ENCODE data around the gene GOLGA6L7.
"Not testable (repeated sequence)": the region's sequence is repeated elsewhere in the genome, so short reads cannot be mapped to it uniquely, and the experiment has no call there.

GOLGA6L7 gene, protein sequence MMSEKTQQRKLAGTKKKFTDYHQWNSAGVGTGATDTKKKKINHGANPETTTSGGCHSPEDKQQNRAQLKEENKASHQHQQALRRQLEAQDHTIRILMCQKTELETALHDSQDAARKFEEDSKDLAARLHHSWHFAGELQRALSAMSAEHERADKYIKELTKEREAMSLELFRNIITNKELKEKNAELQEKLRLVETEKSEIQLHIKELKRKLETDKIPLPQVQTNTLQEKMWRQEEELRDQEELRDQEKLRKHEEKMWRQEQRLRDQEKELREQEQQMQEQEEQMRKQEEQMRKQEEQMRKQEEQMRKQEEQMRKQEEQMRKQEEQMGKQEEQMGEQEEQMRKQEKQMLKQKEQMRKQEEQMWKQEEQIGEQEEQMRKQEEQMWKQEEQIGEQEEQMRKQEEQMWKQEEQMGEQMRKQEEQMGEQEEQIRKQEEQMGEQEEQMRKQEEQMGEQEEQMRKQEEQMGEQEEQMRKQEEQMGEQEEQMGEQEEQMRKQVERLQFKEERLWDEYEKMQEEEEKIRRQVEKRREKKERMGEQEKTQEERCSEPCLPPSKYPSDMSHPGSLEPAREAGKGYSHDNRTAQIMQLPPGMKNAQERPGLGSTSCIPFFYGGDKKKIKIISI

DNA sequence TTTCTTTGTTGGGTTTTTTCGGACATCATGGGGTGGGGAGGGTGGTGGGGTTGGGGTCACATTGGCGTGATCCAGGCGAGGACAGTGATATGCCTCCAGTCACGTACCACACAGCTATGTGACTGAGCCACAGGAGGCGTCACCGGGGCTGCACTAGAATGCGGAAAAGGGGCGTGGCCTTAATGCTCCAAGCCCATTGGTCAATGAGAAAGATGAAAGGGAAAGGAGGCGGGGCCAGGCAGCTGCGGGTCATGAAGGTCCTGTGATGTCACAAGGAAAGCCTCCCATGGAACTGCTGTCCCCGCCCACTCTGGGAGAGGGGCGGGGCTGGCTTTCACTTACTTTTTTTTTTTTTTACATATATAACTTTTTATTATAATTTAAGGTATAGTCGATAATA, at the start of gene GOLGA6L7:
Gene GOLGA6L7, minus strand, starts transcription at position 124 of the 400 bp plus-strand sequence. Its CDS starts 95 bp downstream, at position 29.
- not testable (repeated sequence) for DNase-seq

DNA sequence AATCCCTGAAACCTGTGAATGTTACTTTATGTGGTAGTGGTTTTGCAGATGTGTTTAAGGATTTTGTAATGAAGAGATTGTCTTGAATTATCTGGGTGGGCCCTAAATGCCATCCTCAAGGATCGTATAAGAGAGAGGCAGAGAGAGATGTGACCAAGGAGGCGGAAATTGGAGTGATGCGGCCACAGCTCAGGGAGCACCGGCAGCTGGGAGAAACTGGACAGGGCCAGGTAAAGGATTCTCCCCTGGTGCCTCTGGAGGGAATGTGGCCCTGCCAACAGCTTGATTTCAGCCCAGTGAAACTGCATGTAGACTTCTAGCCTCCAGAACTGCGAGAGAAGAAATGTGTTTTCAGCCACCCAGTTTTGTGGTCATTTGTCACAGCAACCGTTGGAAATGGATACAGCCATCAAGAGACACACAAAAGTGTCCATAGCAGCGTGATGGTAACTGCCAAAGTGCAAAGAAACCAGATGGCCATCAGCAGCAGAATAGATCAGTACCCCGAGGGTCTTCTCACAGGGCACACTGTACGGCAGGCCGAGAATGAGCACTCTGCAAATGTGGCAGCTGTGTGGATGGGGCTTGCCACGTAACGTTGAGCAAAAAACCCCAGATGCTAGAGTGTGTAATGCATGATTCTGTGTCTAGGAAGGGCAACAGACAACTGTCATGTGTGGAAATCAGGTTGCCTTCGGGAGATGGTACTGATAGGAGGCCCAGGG, 49.6 kb upstream of the GOLGA6L7 start:
- DNase-seq, result no peak

- no peak for DNase-seq
Observed at GRCh38 chr15:28896951-28897350, 48.5 kb upstream of the GOLGA6L7 start.

DNA sequence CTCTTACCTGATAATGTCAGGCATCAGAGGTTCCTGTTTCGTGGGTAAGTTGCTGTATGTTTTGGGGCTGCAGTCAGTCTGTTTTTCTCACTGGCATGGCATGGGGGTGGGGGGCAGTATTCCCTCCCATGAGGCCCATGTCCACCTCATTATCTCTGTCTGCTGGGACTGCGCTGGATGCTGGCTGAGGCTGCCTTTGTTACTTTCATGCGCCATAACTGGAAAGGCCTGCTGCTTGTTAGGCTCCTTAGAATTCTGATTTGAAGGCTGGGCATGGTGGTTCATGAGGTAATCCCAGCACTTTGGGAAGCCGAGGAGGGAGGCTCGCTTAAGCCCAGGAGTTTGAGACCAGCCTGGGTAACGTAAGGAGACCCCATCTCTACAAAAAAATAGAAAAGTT, 47.1 kb upstream of the GOLGA6L7 start:
- no peak for DNase-seq

GRCh38 chr15:28895146-28895545, 46.7 kb upstream of the GOLGA6L7 start:
- no peak for DNase-seq

DNA sequence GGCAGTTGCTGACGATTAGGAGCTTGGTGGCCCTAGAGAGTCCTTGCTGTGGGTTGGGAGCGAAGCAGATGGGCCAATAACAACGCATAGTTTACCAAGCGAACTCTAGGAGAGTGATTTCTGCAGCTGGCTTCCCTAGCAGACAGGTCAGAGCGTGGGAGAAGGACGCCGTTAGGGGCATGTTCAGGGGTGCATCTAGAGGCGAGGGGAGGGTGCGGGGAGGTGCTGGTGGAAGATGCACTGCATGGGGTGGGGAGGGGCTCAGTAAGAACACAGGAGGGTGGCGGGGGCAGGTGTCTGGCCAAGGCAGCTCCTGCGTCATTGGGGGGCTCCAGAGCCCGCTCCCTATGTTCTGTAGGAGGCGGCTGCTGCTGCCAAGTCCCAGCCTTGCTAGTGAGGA, 46.2 kb upstream of the GOLGA6L7 start:
- no peak for DNase-seq

- no peak for DNase-seq
Observed at GRCh38 chr15:28892789-28893610, 44.6 kb upstream of the GOLGA6L7 start.

- no peak for DNase-seq
Observed at GRCh38 chr15:28891588-28891987, 43.1 kb upstream of the GOLGA6L7 start.

DNA sequence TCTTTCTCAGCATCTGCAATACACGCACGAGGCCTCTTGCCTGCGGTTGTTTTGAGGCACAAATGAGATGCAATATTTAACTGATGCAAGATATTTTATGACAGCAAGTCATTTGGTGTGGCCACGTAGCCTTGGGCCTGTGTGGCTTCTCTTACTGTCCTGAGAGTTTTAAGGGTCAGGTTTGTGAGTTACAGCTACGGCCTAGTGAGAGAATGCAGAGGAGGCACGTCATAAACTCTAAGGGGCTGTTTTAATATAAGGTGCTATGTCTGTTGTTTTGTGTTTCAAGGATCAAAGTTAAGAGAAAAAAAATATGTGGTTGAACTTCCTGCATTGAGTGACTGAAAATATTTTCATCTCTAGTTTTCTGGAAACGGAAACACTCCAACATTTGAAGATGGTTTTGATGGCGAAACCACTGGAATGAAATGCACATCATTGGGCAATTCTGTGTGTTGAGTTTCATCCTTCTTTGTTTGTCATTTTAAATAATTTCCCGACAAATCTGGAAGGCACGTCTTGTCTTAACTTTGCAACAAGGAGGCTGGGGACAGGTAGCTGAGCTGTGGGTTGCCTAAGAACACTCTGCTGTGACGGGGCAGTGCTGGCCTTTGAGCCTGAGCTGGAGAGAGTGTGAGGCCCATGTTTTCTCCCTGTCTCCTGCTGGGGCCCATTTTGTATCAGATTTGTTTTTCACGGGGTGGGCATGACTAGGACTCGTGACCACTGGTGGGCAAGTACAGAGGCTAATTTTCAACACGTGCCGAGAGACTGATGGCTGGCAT, 42.5 kb upstream of the GOLGA6L7 start:
- no peak for DNase-seq

- DNase-seq, result not testable (repeated sequence)
Observed at GRCh38 chr15:28890291-28890690, 41.8 kb upstream of the GOLGA6L7 start.

DNA sequence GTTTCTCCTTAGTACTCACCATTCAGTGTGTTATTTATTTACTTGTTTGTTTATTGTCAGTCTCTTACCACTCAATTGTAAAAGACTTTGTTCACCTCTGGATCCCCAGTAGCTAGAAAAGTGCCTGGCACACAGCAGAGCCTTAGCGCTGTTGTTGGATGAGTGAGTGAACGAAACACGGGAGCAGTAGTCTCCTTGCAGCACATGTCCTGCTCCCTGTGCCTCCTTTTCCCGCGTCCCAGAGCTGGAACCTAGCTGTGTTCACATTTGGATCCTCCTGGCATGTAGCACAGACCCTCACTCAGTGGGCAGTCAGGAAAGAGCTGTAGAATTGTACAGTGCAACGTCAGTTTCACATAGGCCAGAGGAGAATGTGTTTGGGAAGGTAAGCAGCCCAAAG, 41.4 kb upstream of the GOLGA6L7 start:
- not testable (repeated sequence) for DNase-seq

DNA sequence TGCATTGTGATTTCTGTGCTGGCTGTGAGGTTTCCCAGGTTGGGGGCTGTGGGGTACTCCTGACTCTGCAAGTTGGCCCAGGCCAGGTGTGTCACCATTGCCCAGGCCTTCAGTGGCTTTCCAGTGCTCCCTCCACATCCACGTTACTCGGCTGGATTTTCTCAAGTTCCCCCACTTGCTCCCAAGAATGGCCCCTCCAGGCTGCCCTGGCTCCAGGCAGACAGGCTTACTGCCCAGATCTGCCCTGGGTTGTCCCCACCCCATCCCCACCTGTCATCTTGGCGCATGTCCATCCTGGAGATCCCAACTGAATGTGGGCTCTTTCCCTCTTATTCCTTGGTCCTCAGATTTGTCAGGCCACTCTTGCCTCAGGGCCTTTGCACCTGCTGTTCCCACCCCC, 40.9 kb upstream of the GOLGA6L7 start:
- DNase-seq, result no peak

DNA sequence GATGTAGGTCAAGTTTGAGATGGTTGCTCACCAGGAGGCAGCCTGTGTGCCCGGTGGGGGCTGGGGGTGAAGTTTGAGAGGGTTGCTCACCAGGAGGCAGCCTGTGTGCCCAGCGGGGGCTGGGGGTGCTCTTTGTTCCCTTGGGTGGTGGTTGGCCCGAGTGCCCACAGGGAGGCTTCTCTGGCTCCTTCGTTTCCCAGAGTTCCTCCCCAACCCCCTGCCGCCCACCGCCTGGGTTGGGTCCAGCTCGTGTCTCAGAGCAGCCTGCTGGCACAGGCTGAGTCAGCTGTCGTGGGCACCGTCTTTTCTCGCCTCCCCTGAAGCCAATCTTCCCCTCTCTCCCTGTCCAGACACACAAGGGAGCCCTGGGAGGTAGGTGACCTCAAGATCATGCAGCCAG, 40.5 kb upstream of the GOLGA6L7 start:
- DNase-seq, result no peak

GRCh38 chr15:28888302-28888894, 40.0 kb upstream of the GOLGA6L7 start:
- no peak for DNase-seq

- DNase-seq, result no peak
Observed at GRCh38 chr15:28887339-28888174, 39.1 kb upstream of the GOLGA6L7 start.

DNA sequence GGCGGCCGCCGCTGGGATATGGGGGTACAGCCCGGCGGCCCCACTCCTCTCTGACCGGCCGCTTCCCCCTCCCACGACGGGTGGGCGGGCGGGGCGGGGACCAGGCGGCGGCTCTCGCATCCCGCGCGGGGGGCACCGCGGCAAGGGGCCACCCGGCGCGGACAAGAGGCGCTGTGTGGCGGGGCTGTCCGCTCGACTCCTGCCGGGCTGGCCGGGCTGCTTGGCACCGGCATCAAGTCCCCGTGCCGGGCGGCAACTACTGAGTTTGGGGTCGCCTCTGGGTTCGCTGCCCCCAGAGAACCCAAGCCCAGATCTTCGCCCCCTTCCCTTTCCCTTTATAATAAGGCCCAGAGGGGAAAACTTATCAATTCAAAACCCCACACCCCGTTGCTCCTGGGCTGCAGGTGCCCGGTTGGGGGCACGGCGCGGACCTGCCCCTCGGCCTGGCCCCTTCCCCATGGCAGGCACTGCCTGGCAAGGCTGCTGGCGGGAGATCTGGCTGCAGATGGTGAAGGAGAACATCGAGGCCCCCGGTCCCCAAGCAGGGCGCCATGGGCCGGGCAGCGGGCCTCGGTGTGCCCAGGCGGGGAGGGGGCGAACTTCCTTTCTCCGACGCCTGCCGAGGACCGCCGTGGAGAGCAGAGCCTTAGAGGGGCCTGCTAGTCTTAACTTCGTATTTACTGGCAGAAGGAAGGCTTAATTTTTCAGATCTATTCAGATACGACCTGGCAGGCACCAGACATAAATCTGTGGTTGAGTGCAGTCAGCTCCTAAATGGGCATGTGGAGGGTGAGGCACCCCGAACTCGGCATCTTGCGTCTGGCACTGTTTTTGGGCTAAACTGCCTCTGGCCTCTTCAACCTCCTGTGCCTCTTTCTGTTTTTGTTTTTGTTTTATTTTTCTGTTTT, 38.2 kb upstream of the GOLGA6L7 start:
- no peak for DNase-seq

GRCh38 chr15:28885630-28886430, 37.4 kb upstream of the GOLGA6L7 start, which contains the start of gene APBA2:
TSS of gene APBA2 (plus strand) at chr15:28885974. CDS start at chr15:29053885, 167,911 bp downstream.
- no peak for DNase-seq

DNA sequence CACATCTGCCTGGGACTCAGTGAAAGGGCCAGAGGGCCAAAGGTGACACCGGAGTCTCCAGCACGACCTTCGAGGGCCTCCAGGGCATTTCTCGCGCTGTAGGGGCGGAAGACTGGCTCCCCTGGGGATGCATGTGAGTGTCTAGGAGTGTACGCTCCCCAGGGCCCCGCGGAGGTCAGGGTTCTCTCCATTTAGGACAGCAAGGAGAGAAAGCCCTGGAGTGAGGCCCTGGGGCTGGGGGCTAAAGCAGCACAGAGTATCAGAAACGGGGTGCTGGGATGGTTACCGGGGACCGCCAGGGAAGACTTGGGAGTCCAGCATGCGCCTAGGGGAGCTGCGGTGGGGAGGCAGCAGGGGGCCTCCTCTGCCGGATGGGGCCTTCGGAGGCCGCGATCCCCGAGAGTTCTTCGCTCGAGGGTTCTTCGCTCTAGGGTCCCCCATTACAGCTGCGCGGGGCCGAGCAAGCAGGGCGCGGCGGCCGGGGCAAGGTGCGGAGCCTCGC, 36.7 kb upstream of the GOLGA6L7 start:
- DNase-seq, result no peak
